ENCODE measurements around the gene MPV17L2.

Gene MPV17L2

DNA sequence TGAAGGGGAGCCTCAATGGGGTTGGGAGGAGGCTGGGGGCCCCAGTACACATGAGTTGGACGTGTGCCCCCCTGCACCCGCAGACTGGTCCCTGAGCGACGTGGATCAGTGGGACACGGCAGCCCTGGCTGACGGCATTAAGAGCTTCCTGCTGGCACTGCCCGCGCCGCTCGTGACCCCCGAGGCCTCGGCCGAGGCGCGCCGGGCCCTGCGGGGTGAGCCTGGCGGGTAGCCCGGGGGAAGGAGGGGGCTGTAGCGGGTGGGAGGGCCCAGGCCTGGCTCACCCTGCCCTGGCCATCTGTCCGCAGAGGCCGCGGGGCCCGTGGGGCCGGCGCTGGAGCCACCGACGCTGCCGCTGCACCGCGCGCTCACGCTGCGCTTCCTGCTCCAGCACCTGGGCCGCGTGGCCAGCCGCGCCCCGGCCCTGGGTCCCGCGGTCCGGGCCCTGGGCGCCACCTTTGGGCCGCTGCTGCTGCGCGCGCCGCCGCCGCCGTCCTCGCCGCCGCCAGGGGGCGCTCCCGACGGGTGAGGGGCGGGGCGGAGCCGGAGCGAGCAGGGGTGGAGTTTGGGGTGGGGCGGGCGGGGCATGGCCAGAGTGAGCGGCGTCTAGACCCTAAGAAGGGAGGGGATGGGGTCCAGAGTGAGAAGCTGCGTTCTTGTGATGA is 31.9 kb upstream of the MPV17L2 start:
- Histone ChIP-seq H2AFZ (ENCODE audit: low read length) (peak overlapping the region; percentile 61; the same call in 1 of the 2 replicates), H3K36me3 (replicated peaks; ENCODE audit: insufficient read depth, low read length) (no peaks in the 10 kb centered on the region), H3K4me1 (ENCODE audit: low read length) (peaks cover 4% of the 10 kb centered on the region), H3K9me3 (replicated peaks; ENCODE audit: insufficient read depth, low read length) (no peaks in the 10 kb centered on the region), H3K27ac (ENCODE audit: low read length) (no peak overlapping the region), H3K27me3 (replicated peaks; ENCODE audit: insufficient read depth, low read length) (no peaks in the 10 kb centered on the region), H3K79me2 (ENCODE audit: low read length) (no peaks in the 10 kb centered on the region), H3F3A (ENCODE audit: insufficient read depth, low read length) (peaks cover 5% of the 10 kb centered on the region; the same call in 1 of the 2 replicates), H3K9me2 (replicated peaks; ENCODE audit: insufficient read depth, low read length) (no peaks in the 10 kb centered on the region), H3K9ac (ENCODE audit: low read length) (peak overlapping the region; percentile 61), H4K20me1 (ENCODE audit: insufficient read depth, low read length) (no peaks in the 10 kb centered on the region), H3K4me2 (ENCODE audit: low read depth, low read length) (peak overlapping the region; percentile 69), H3K4me3 (ENCODE audit: low read length) (peak overlapping the region; percentile 40; the same call in 1 of the 2 replicates)
- DNase-seq, result peak; percentile 70
- no peak for TF ChIP-seq EZH2phosphoT487 (IDR thresholded peaks at IDR 0.05; ENCODE audit: low read length)
- TF ChIP-seq, protein P1, sequence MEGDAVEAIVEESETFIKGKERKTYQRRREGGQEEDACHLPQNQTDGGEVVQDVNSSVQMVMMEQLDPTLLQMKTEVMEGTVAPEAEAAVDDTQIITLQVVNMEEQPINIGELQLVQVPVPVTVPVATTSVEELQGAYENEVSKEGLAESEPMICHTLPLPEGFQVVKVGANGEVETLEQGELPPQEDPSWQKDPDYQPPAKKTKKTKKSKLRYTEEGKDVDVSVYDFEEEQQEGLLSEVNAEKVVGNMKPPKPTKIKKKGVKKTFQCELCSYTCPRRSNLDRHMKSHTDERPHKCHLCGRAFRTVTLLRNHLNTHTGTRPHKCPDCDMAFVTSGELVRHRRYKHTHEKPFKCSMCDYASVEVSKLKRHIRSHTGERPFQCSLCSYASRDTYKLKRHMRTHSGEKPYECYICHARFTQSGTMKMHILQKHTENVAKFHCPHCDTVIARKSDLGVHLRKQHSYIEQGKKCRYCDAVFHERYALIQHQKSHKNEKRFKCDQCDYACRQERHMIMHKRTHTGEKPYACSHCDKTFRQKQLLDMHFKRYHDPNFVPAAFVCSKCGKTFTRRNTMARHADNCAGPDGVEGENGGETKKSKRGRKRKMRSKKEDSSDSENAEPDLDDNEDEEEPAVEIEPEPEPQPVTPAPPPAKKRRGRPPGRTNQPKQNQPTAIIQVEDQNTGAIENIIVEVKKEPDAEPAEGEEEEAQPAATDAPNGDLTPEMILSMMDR (IDR thresholded peaks at IDR 0.05; ENCODE audit: low read length), result peak; percentile 14; the same call in 1 of the 2 replicates
- TF ChIP-seq EZH2 (optimal IDR thresholded peaks at IDR 0.05; ENCODE audit: low read depth, low read length), result no peak

GRCh38 chr19:18161636-18162002 is 31.4 kb upstream of the MPV17L2 start:
- H3K36me3 ChIP-seq (replicated peaks; ENCODE audit: insufficient read depth, low read length), result no peaks in the 10 kb centered on the region
- H3K27me3 ChIP-seq (replicated peaks; ENCODE audit: insufficient read depth, low read length), result no peaks in the 10 kb centered on the region
- H3F3A ChIP-seq (ENCODE audit: insufficient read depth, low read length), result peaks cover 5% of the 10 kb centered on the region; the same call in 1 of the 2 replicates
- 0 out of 2 replicates have a peak overlapping the region, but pooled peaks have one; percentile 61 for H2AFZ ChIP-seq (ENCODE audit: low read length)
- no peak overlapping the region for H3K27ac ChIP-seq (ENCODE audit: low read length)
- no peaks in the 10 kb centered on the region for H3K79me2 ChIP-seq (ENCODE audit: low read length)
- H3K9me3 ChIP-seq (replicated peaks; ENCODE audit: insufficient read depth, low read length), result no peaks in the 10 kb centered on the region
- H3K4me2 ChIP-seq (ENCODE audit: low read depth, low read length), result peak overlapping the region; percentile 69; the same call in 1 of the 2 replicates
- peaks cover 4% of the 10 kb centered on the region for H3K4me1 ChIP-seq (ENCODE audit: low read length)
- no peak for DNase-seq
- H3K9ac ChIP-seq (ENCODE audit: low read length), result no peak overlapping the region
- peak overlapping the region; percentile 40; the same call in 1 of the 2 replicates for H3K4me3 ChIP-seq (ENCODE audit: low read length)
- no peaks in the 10 kb centered on the region for H3K9me2 ChIP-seq (replicated peaks; ENCODE audit: insufficient read depth, low read length)
- H4K20me1 ChIP-seq (ENCODE audit: insufficient read depth, low read length), result no peaks in the 10 kb centered on the region
- no peak for TF ChIP-seq EZH2 (optimal IDR thresholded peaks at IDR 0.05; ENCODE audit: low read depth, low read length)
- no peak for TF ChIP-seq EZH2phosphoT487 (IDR thresholded peaks at IDR 0.05; ENCODE audit: low read length)
- TF ChIP-seq, protein P1 (IDR thresholded peaks at IDR 0.05; ENCODE audit: low read length), result no peak

GRCh38 chr19:18164072-18164471 is 28.9 kb upstream of the MPV17L2 start:
- Histone ChIP-seq H3K9me3 (replicated peaks; ENCODE audit: insufficient read depth, low read length) (no peaks in the 10 kb centered on the region), H3K79me2 (ENCODE audit: low read length) (no peaks in the 10 kb centered on the region), H3K4me3 (ENCODE audit: low read length) (no peak overlapping the region), H2AFZ (ENCODE audit: low read length) (no peak overlapping the region), H3K9ac (ENCODE audit: low read length) (no peak overlapping the region), H3K4me2 (ENCODE audit: low read depth, low read length) (no peak overlapping the region), H3K9me2 (replicated peaks; ENCODE audit: insufficient read depth, low read length) (no peaks in the 10 kb centered on the region), H3K27ac (ENCODE audit: low read length) (no peak overlapping the region), H3K27me3 (replicated peaks; ENCODE audit: insufficient read depth, low read length) (no peaks in the 10 kb centered on the region), H4K20me1 (ENCODE audit: insufficient read depth, low read length) (no peaks in the 10 kb centered on the region), H3F3A (ENCODE audit: insufficient read depth, low read length) (peaks cover 5% of the 10 kb centered on the region; the same call in 1 of the 2 replicates), H3K4me1 (ENCODE audit: low read length) (peaks cover 4% of the 10 kb centered on the region), H3K36me3 (replicated peaks; ENCODE audit: insufficient read depth, low read length) (no peaks in the 10 kb centered on the region)
- no peak for DNase-seq
- TF ChIP-seq, protein P1 (IDR thresholded peaks at IDR 0.05; ENCODE audit: low read length), result no peak

All from MM.1S (cell line).